ENCODE data around the gene UBXN1. TPM values are rescaled to one million over a fixed set of nuclear protein-coding genes. Genes with fewer than 3 reads are reported as not detected.

Gene UBXN1
- total and polyA plus RNA-seq, 10 of the 15 experiments (the other 5 are each of a cell fraction or from before 2014, with no cell fraction given): 7.0 to 173 (median 106) TPM

DNA sequence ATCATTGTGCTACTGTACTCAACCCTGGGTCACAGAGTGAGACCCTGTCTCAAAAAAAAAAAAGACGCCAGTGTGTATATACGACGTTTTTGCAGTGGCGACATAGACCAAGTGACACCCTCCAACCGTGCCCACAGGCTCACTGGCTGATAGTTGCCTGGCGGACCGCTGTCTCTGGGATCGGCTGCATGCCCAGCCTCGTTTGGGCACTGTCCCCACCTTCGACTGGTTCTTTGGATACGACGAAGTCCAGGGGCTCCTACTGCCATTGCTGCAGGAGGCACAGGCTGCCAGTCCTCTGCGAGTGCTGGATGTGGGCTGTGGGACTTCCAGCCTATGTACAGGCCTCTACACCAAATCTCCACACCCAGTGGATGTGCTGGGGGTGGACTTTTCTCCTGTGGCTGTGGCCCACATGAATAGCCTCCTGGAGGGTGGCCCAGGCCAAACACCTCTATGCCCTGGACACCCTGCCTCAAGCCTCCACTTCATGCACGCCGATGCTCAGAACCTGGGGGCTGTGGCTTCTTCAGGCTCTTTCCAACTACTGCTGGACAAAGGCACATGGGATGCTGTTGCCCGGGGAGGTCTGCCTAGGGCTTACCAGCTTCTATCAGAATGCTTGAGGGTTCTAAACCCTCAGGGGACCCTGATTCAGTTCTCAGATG is 12.5 kb downstream of the UBXN1 start:
- DNase-seq (ENCODE audit: low read depth, low spot score): no peak
- no TSS peak for BruUV-seq (replicated peaks)
- Histone ChIP-seq H3K27ac (ENCODE audit: control insufficient read depth, insufficient read depth) (peak overlapping the region; percentile 95), H3K36me3 (ENCODE audit: control insufficient read depth in 2 of 2, insufficient read depth in 2 of 2, low read length in 1 of 2) (peaks cover 5 to 12% of the 10 kb centered on the region in 2 experiments), H3K4me2 (ENCODE audit: control insufficient read depth, insufficient read depth) (peak overlapping the region; percentile 95), H3K4me3 (peak overlapping the region; percentile 95), H3K27me3 (replicated peaks in 1 of 2; ENCODE audit: control insufficient read depth in 2 of 2, insufficient read depth in 2 of 2, low read length in 1 of 2) (no peaks in the 10 kb centered on the region), H3K4me1 (ENCODE audit: control insufficient read depth, insufficient read depth, low read length) (peaks cover 14% of the 10 kb centered on the region), H3K9ac (ENCODE audit: control insufficient read depth, insufficient read depth, low read length) (peak overlapping the region; percentile 96), H3K9me3 (replicated peaks; ENCODE audit: control insufficient read depth, insufficient read depth, low read length) (no peaks in the 10 kb centered on the region), H2AFZ (ENCODE audit: control insufficient read depth, low read depth, low read length) (no peak overlapping the region), H3K79me2 (ENCODE audit: control insufficient read depth, insufficient read depth, low read length) (peaks cover 62% of the 10 kb centered on the region), H4K20me1 (ENCODE audit: control insufficient read depth, insufficient read depth) (no peaks in the 10 kb centered on the region)
- in situ Hi-C loops (cut with MboI): no loop called here
- ChIA-PET POLR2A (interaction anchor here (0.8 to 16.2 kb wide), 19 partner anchors 11 to 191 kb away, joined by 3 to 295 read pairs (median 10); partner anchors contain the start of genes B3GAT3, EEF1G, GANAB and HNRNPUL2), RAD21 (ENCODE audit: unreplicated experiment) (interaction anchor here (1.7 to 2.7 kb wide), 3 partner anchors 9 to 45 kb away, joined by 5 to 26 read pairs (median 8); partner anchors contain the start of genes B3GAT3 and INTS5), CTCF (interaction anchor here (0.8 to 2.4 kb wide), 10 partner anchors 9 to 74 kb away, joined by 3 to 11 read pairs (median 5); partner anchors contain the start of genes B3GAT3, LRRN4CL and TUT1), SMC1A (ENCODE audit: uncharacterized antibody, unreplicated experiment) (interaction anchor here (0.9 to 3.4 kb wide), 10 partner anchors 11 to 87 kb away, joined by 3 to 41 read pairs (median 4); partner anchors contain the start of genes B3GAT3, INTS5, TUT1 and ZBTB3)
- intact Hi-C loops (cut with micrococcal nuclease; ENCODE audit: unreplicated experiment): no loop called here
- TF ChIP-seq MXI1 (IDR thresholded peaks at IDR 0.05; ENCODE audit: low read depth, low read length): no peak
- TF ChIP-seq WRNIP1 (IDR thresholded peaks at IDR 0.05; ENCODE audit: borderline replicate concordance, low read depth, low read length): 0 out of 2 replicates have a peak, but pooled peaks have one; percentile 21
- TF ChIP-seq POLR2AphosphoS5 (IDR thresholded peaks at IDR 0.05; ENCODE audit: low read length): 0 out of 2 replicates have a peak, but pooled peaks have one; percentile 12
- no peak for TF ChIP-seq DPF2 (IDR thresholded peaks at IDR 0.05)
- no peak for TF ChIP-seq JUND (IDR thresholded peaks at IDR 0.05; ENCODE audit: low read depth, low read length)
- TF ChIP-seq KLF5 (IDR thresholded peaks at IDR 0.05; ENCODE audit: partially characterized antibody): no peak
- TF ChIP-seq ZBED1 (IDR thresholded peaks at IDR 0.05; ENCODE audit: borderline replicate concordance): peak; percentile 19
- no peak for TF ChIP-seq FOS (IDR thresholded peaks at IDR 0.05; ENCODE audit: borderline replicate concordance, extremely low read depth, insufficient read length)
- no peak for TF ChIP-seq ETV6 (conservative IDR thresholded peaks at IDR 0.05 in 1 of 2, IDR thresholded peaks at IDR 0.05 in 1 of 2; ENCODE audit: borderline replicate concordance in 1 of 2, low read depth in 1 of 2)
- TF ChIP-seq MYB (IDR thresholded peaks at IDR 0.05; ENCODE audit: borderline replicate concordance, low read depth, low read length): no peak
- peak; percentile 31; the same call in 1 of the 2 replicates for TF ChIP-seq POLR2A (IDR thresholded peaks at IDR 0.05; ENCODE audit: low read depth, low read length)
- no peak for TF ChIP-seq POU2F2 (IDR thresholded peaks at IDR 0.05; ENCODE audit: borderline replicate concordance, low read depth, low read length)
- no peak for TF ChIP-seq BMI1 (IDR thresholded peaks at IDR 0.05; ENCODE audit: borderline replicate concordance)
- TF ChIP-seq CREB1 (IDR thresholded peaks at IDR 0.05; ENCODE audit: low read depth): 0 out of 2 replicates have a peak, but pooled peaks have one; percentile 15
- TF ChIP-seq, protein P1, sequence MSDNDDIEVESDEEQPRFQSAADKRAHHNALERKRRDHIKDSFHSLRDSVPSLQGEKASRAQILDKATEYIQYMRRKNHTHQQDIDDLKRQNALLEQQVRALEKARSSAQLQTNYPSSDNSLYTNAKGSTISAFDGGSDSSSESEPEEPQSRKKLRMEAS (IDR thresholded peaks at IDR 0.05; ENCODE audit: low read depth, low read length): no peak; the same call in 1 of the 2 replicates
- TF ChIP-seq CBFB (IDR thresholded peaks at IDR 0.05; ENCODE audit: low read depth): 0 out of 2 replicates have a peak, but pooled peaks have one; percentile 15
- no peak for TF ChIP-seq SKIL (IDR thresholded peaks at IDR 0.05; ENCODE audit: low read depth, poor library complexity, severe bottlenecking)
- no peak for TF ChIP-seq NFYA (IDR thresholded peaks at IDR 0.05; ENCODE audit: borderline replicate concordance, low read depth, low read length)
- TF ChIP-seq MTA3 (IDR thresholded peaks at IDR 0.05; ENCODE audit: borderline replicate concordance, low read length): peak; percentile 78; the same call in 1 of the 2 replicates
- TF ChIP-seq, protein P2, sequence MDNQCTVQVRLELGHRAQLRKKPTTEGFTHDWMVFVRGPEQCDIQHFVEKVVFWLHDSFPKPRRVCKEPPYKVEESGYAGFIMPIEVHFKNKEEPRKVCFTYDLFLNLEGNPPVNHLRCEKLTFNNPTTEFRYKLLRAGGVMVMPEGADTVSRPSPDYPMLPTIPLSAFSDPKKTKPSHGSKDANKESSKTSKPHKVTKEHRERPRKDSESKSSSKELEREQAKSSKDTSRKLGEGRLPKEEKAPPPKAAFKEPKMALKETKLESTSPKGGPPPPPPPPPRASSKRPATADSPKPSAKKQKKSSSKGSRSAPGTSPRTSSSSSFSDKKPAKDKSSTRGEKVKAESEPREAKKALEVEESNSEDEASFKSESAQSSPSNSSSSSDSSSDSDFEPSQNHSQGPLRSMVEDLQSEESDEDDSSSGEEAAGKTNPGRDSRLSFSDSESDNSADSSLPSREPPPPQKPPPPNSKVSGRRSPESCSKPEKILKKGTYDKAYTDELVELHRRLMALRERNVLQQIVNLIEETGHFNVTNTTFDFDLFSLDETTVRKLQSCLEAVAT (IDR thresholded peaks at IDR 0.05): no peak
- TF ChIP-seq ZNF217 (IDR thresholded peaks at IDR 0.05): no peak
- FAIRE-seq: no peak
- WGBS (ENCODE audit: insufficient coverage, insufficient replicate concordance, low lambda C conversion rate, missing lambda C conversion rate): 0% methylated on average over 16 of the region's 16 CpGs
- no peak; the same call in 2 of the 3 replicates for ATAC-seq
